WTC11 (cell line): ENCODE results near the gene TSPY9. TPM values are rescaled to one million over a fixed set of nuclear protein-coding genes. Genes with fewer than 3 reads are reported as not detected.
"Not testable (repeated sequence)": the region's sequence is repeated elsewhere in the genome, so short reads cannot be mapped to it uniquely, and the experiment has no call there.

Experiments used
- ATAC-seq: fragments of 200-7000 bp; cut with Tn5 transposase; 2 replicates; pipeline ENCODE4 v1.10.0; 2021; ENCODE audit warnings: mild to moderate bottlenecking, moderate library complexity
- Bru-seq: library from RNA; stranded (reverse); fragments of 400-500 nt; gene quantifications from one replicate; lab custom pipeline; 2021; lab: Mats Ljungman, UMichigan
- CTCF ChIA-PET: fragments of 300-600 bp; sonication (Branson Sonifier 250); formaldehyde crosslinking; loops from one replicate; lab custom pipeline; 2021; ENCODE audit warnings: antibody characterized with exemption; lab: Charles Lee
- POLR2A ChIA-PET: fragments of 350-600 bp; sonication (Branson Sonifier 250); formaldehyde crosslinking; loops from one replicate; lab custom pipeline; 2021; ENCODE audit warnings: antibody characterized with exemption; lab: Charles Lee
- DNase-seq: peaks from one replicate; pipeline ENCODE4 v3.0.0; 2021; ENCODE audit warnings: low spot score
- H3K27ac Mint-ChIP-seq: 2 replicates; pipeline ENCODE4 v1.8.0; 2021; ENCODE audit warnings: mixed read lengths
- H3K27me3 Mint-ChIP-seq: 2 replicates; pipeline ENCODE4 v1.8.0; 2021; ENCODE audit warnings: low read depth, mild to moderate bottlenecking, moderate library complexity, mixed read lengths
- H3K36me3 Mint-ChIP-seq: 2 replicates; pipeline ENCODE4 v1.8.0; 2021; ENCODE audit warnings: mixed read lengths
- H3K4me1 Mint-ChIP-seq: 2 replicates; pipeline ENCODE4 v1.8.0; 2022; ENCODE audit warnings: mixed read lengths
- H3K4me3 Mint-ChIP-seq: 2 replicates; pipeline ENCODE4 v1.8.0; 2021; ENCODE audit warnings: mild to moderate bottlenecking, moderate library complexity, mixed read lengths
- H3K9me3 Mint-ChIP-seq: 2 replicates; pipeline ENCODE4 v1.8.0; 2021; ENCODE audit warnings: mixed read lengths
- long read RNA-seq, 3 experiments: library from RNA in 1 of 3; library from capped mRNA in 1 of 3; library from polyadenylated mRNA in 1 of 3; unstranded in 2 of 3; stranded (forward) in 1 of 3; transcript quantifications; one replicate each; pipeline ENCODE4 v2.0.0, GENCODE V29; 2021
- total RNA-seq: library from RNA; stranded (reverse); gene quantifications from 3 replicates; pipeline ENCODE4 v1.2.3, GENCODE V29; 2021

The TSPY9 gene, protein sequence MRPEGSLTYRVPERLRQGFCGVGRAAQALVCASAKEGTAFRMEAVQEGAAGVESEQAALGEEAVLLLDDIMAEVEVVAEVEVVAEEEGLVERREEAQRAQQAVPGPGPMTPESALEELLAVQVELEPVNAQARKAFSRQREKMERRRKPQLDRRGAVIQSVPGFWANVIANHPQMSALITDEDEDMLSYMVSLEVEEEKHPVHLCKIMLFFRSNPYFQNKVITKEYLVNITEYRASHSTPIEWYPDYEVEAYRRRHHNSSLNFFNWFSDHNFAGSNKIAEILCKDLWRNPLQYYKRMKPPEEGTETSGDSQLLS
- total RNA-seq (not detected in 3 replicates), Bru-seq, nascent RNA (not detected)
- long read RNA-seq, experiment 1: 0 reads
- long read RNA-seq, experiment 2: 0 reads
- long read RNA-seq, experiment 3: 0 reads

DNA sequence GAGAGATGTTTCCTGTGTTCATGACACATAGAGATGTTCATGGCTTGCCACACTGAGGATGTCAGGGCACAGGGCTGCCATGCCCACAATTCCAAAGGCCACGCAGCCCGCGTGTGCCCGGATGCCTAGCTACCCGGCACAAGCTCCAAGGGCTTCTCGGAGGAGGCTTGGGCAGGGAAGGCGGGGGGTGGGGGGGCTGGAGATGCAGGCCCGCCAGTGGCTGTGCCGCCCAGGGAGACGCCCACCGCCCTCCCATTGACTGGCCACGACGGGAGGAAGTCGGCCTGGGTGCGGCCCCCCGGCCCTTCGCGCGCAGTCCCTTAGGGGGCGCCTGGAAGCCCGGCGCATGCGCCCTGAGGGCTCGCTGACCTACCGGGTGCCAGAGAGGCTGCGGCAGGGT is at the start of gene TSPY9:
Gene TSPY9 (plus strand): TSS at position 301 of the 400 bp plus-strand sequence. CDS start 46 bp downstream, at position 347.
- CTCF ChIA-PET, ATAC-seq, DNase-seq, H3K9me3 Mint-ChIP-seq, H3K27ac Mint-ChIP-seq, H3K4me3 Mint-ChIP-seq, H3K36me3 Mint-ChIP-seq, H3K4me1 Mint-ChIP-seq, POLR2A ChIA-PET, H3K27me3 Mint-ChIP-seq: not testable (repeated sequence)

DNA sequence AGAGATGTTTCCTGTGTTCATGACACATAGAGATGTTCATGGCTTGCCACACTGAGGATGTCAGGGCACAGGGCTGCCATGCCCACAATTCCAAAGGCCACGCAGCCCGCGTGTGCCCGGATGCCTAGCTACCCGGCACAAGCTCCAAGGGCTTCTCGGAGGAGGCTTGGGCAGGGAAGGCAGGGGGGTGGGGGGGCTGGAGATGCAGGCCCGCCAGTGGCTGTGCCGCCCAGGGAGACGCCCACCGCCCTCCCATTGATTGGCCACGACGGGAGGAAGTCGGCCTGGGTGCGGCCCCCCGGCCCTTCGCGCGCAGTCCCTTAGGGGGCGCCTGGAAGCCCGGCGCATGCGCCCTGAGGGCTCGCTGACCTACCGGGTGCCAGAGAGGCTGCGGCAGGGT is 20.4 kb upstream of the TSPY9 start, which contains the start of gene TSPY1:
Gene TSPY1 (plus strand): TSS at position 301 of the 400 bp plus-strand sequence. CDS start 46 bp downstream, at position 347.
- not testable (repeated sequence) for H3K27ac Mint-ChIP-seq, ATAC-seq, H3K36me3 Mint-ChIP-seq

DNA sequence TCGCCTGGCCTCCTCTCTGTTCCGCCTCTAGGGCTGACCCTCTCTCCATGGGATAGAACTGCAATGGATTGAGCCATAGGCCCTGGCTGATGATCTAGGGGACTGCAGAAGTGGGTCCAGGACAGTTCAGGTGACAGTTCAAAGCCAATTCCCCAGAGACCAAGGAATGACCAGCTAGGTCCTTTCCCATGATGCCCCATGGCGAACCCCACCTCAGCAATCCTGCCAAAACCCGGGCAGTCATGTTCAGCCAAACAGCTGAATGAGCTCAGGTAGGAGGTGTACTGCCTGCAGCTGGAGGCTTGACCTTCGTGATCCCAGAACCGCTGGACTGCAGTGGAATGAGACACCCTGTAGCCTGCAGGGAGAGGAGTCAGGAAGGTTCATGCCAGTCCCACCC is 17.3 kb downstream of the TSPY9 start:
- H3K9me3 Mint-ChIP-seq, H3K4me1 Mint-ChIP-seq, H3K36me3 Mint-ChIP-seq, H3K4me3 Mint-ChIP-seq, DNase-seq, ATAC-seq, CTCF ChIA-PET, H3K27me3 Mint-ChIP-seq, H3K27ac Mint-ChIP-seq, POLR2A ChIA-PET: not testable (repeated sequence)

More for the DNA sequence above, 20.4 kb upstream of the TSPY9 start, which contains the start of gene TSPY1:
- H3K4me3 Mint-ChIP-seq, H3K4me1 Mint-ChIP-seq, POLR2A ChIA-PET, H3K27me3 Mint-ChIP-seq, H3K9me3 Mint-ChIP-seq, DNase-seq, CTCF ChIA-PET: not testable (repeated sequence)

DNA sequence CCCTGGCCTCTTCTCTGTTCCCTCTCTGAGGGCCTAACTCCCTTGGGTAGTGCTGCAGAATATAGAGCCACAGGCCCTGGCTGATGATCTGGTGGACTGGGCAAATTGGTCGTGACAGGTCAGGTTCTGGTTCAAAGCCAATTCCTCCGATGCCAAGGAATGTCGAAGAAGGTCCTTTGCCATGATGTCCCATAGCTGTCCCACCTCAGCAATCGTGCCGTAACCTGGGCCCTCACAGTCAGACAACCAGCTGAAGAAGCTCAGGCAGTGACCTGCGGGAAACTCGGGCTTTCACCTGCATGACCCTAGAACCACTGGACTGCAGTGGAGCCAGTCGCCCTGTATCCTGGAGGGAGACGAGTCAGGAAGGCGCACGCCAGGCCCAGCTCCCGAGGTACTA is 29.2 kb downstream of the TSPY9 start:
- H3K4me3 Mint-ChIP-seq, ATAC-seq, H3K27ac Mint-ChIP-seq, DNase-seq, POLR2A ChIA-PET, CTCF ChIA-PET, H3K27me3 Mint-ChIP-seq, H3K9me3 Mint-ChIP-seq, H3K4me1 Mint-ChIP-seq, H3K36me3 Mint-ChIP-seq: not testable (repeated sequence)

DNA sequence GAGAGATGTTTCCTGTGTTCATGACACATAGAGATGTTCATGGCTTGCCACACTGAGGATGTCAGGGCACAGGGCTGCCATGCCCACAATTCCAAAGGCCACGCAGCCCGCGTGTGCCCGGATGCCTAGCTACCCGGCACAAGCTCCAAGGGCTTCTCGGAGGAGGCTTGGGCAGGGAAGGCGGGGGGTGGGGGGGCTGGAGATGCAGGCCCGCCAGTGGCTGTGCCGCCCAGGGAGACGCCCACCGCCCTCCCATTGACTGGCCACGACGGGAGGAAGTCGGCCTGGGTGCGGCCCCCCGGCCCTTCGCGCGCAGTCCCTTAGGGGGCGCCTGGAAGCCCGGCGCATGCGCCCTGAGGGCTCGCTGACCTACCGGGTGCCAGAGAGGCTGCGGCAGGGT is 40.5 kb downstream of the TSPY9 start, which contains the start of gene TSPY10:
Gene TSPY10 (plus strand): TSS at position 301 of the 400 bp plus-strand sequence. CDS start 46 bp downstream, at position 347.
- POLR2A ChIA-PET, H3K27ac Mint-ChIP-seq, H3K4me1 Mint-ChIP-seq, H3K27me3 Mint-ChIP-seq, ATAC-seq, H3K36me3 Mint-ChIP-seq, CTCF ChIA-PET, DNase-seq, H3K4me3 Mint-ChIP-seq, H3K9me3 Mint-ChIP-seq: not testable (repeated sequence)

Other genes with a start within 250 kb of the TSPY9 start
- not detected in 3 replicates for gene TSPY4, start 149.8 kb upstream of the TSPY9 start, total RNA-seq
- gene TSPY8, start 129.5 kb upstream of the TSPY9 start, total RNA-seq: not detected in 3 replicates
- gene TSPY3, start 88.8 kb upstream of the TSPY9 start, total RNA-seq: not detected in 3 replicates
- not detected in 3 replicates for gene TSPY1, start 20.3 kb upstream of the TSPY9 start, total RNA-seq
- not detected in 3 replicates for gene TSPY10, start 40.6 kb downstream of the TSPY9 start, total RNA-seq